Stimulated activated CD4-positive, alpha-beta T cell treated with anti-CD3 and anti-CD28 coated beads, TNF-alpha, amount 100 ng/mL, for 24 hours (primary cell): Measurements from ENCODE around the gene CCSER1.

Source experiments
- DNase-seq, 3 experiments: peaks; one replicate each; pipeline ENCODE4 v3.0.0-alpha.2; 2020; ENCODE audit warnings: low read depth in 3 of 3

The CCSER1 gene

GRCh38 chr4:90943311-90943710 lies 816.1 kb downstream of the CCSER1 start:
- no peak for DNase-seq

- DNase-seq = no peak
Measured at GRCh38 chr4:90946945-90947344, 819.8 kb downstream of the CCSER1 start.

- DNase-seq = no peak
Measured at GRCh38 chr4:90950385-90950841, 823.2 kb downstream of the CCSER1 start.

- DNase-seq = no peak
Measured at GRCh38 chr4:90951037-90951436, 823.8 kb downstream of the CCSER1 start.

- DNase-seq = no peak
Measured at GRCh38 chr4:90958256-90958895, 831.2 kb downstream of the CCSER1 start.

- DNase-seq = no peak
Measured at GRCh38 chr4:90960433-90960832, 833.2 kb downstream of the CCSER1 start.

- DNase-seq = no peak
Measured at GRCh38 chr4:90960840-90961239, 833.6 kb downstream of the CCSER1 start.

- DNase-seq = no peak
Measured at GRCh38 chr4:90970021-90970420, 842.8 kb downstream of the CCSER1 start.

GRCh38 chr4:90977726-90978125 lies 850.5 kb downstream of the CCSER1 start:
- no peak for DNase-seq

GRCh38 chr4:90979556-90979955 lies 852.4 kb downstream of the CCSER1 start:
- DNase-seq = no peak

GRCh38 chr4:90982813-90983212 lies 855.6 kb downstream of the CCSER1 start:
- DNase-seq = no peak

GRCh38 chr4:90990284-90990683 lies 863.1 kb downstream of the CCSER1 start:
- no peak for DNase-seq

- DNase-seq = no peak
Measured at GRCh38 chr4:90992213-90992612, 865.0 kb downstream of the CCSER1 start.

- DNase-seq = no peak
Measured at GRCh38 chr4:90994851-90995574, 867.8 kb downstream of the CCSER1 start.

- DNase-seq = no peak
Measured at GRCh38 chr4:90995996-90996395, 868.8 kb downstream of the CCSER1 start.

- no peak for DNase-seq
Measured at GRCh38 chr4:90996813-90997212, 869.6 kb downstream of the CCSER1 start.

GRCh38 chr4:91015861-91016260 lies 888.7 kb downstream of the CCSER1 start:
- DNase-seq = no peak

GRCh38 chr4:91019513-91019912 lies 892.3 kb downstream of the CCSER1 start:
- DNase-seq = no peak

- no peak for DNase-seq
Measured at GRCh38 chr4:91025241-91026148, 898.3 kb downstream of the CCSER1 start.

GRCh38 chr4:91028228-91028627 lies 901.0 kb downstream of the CCSER1 start:
- DNase-seq = no peak

GRCh38 chr4:91031761-91032160 lies 904.6 kb downstream of the CCSER1 start:
- no peak for DNase-seq

- no peak for DNase-seq
Measured at GRCh38 chr4:91032725-91033445, 905.7 kb downstream of the CCSER1 start.
